HepG2 (cell line): ENCODE measurements around the gene KCNK6. TPM values are rescaled to one million over a fixed set of nuclear protein-coding genes. Genes with fewer than 3 reads are reported as not detected.

Experiments
- ARID3A ChIP-seq: IDR thresholded peaks from 2 replicates; pipeline ENCODE4 v1.6.1; 2012; ENCODE audit warnings: low read depth, low read length, improper control_type of control experiment
- HCFC1 ChIP-seq: fragments of 150-350 bp; IDR thresholded peaks from 2 replicates; pipeline ENCODE4 v1.6.1; 2014; ENCODE audit warnings: low read depth, low read length
- KDM6A ChIP-seq: IDR thresholded peaks from 2 replicates; pipeline ENCODE4 v1.6.1; 2016; ENCODE audit warnings: low read depth
- KIAA2018 ChIP-seq: sonication (generic); formaldehyde crosslinking; IDR thresholded peaks from 2 replicates; pipeline ENCODE4 v1.5.0; 2020; ENCODE audit warnings: mild to moderate bottlenecking, missing genetic modification reagents, borderline replicate concordance
- MIXL1 ChIP-seq: IDR thresholded peaks from 2 replicates; pipeline ENCODE4 v1.6.1; 2016
- MLXIP ChIP-seq: sonication (generic); formaldehyde crosslinking; IDR thresholded peaks from 2 replicates; pipeline ENCODE4 v1.9.0; 2021; ENCODE audit warnings: missing genetic modification reagents, borderline replicate concordance
- PCBP1 ChIP-seq: fragments of 200-400 bp; formaldehyde crosslinking; IDR thresholded peaks from 2 replicates; pipeline ENCODE4 v1.6.1; 2017; ENCODE audit warnings: mild to moderate bottlenecking, low read depth, low read length, borderline replicate concordance
- PHB2 ChIP-seq: fragments of 450-650 bp; IDR thresholded peaks from 2 replicates; pipeline ENCODE4 v1.6.1; 2018; ENCODE audit not compliant: partially characterized antibody
- POLR2AphosphoS5 ChIP-seq: IDR thresholded peaks from 2 replicates; pipeline ENCODE4 v1.6.1; 2012; ENCODE audit warnings: low read depth, low read length
- RBM22 ChIP-seq: fragments of 200-400 bp; formaldehyde crosslinking; optimal IDR thresholded peaks from 2 replicates; pipeline ENCODE3; 2017; ENCODE audit warnings: mild to moderate bottlenecking, low read length, moderate library complexity
- SOX13 ChIP-seq, 3 experiments: fragments of 450-650 bp in 1 of 3; sonication (generic) in 1 of 3; formaldehyde crosslinking in 1 of 3; IDR thresholded peaks in 2 of 3; conservative IDR thresholded peaks in 1 of 3; 2 replicates each; pipeline versions ENCODE4 v1.5.0 to v1.6.1; 2016 to 2020; ENCODE audit warnings: antibody characterized with exemption in 1 of 3, mild to moderate bottlenecking in 1 of 3, missing compliant biosample characterization in 1 of 3, missing genetic modification reagents in 1 of 3, moderate library complexity in 1 of 3
- SP5 ChIP-seq: IDR thresholded peaks from 2 replicates; pipeline ENCODE4 v1.6.1; 2016; ENCODE audit warnings: low read depth, borderline replicate concordance
- TP53 ChIP-seq: sonication (generic); formaldehyde crosslinking; conservative IDR thresholded peaks from 2 replicates; pipeline ENCODE4 v1.4.0; 2020; ENCODE audit warnings: missing genetic modification reagents
- ZNF354B ChIP-seq: sonication (generic); formaldehyde crosslinking; IDR thresholded peaks from 2 replicates; pipeline ENCODE4 v1.8.0; 2022; ENCODE audit warnings: mild to moderate bottlenecking, missing genetic modification reagents
- ZNF431 ChIP-seq: sonication (generic); formaldehyde crosslinking; IDR thresholded peaks from 2 replicates; pipeline ENCODE4 v1.9.0; 2022; ENCODE audit warnings: missing genetic modification reagents, low read depth, mild to moderate bottlenecking, borderline replicate concordance
- ZNF564 ChIP-seq: sonication (generic); formaldehyde crosslinking; IDR thresholded peaks from 2 replicates; pipeline ENCODE4 v1.8.1; 2023; ENCODE audit warnings: mild to moderate bottlenecking, missing genetic modification reagents
- polyA plus RNA-seq, 8 experiments: library from polyadenylated mRNA; depleted of rRNA in 3 of 8; stranded (reverse) in 7 of 8; unstranded in 1 of 8; fragments of >200 nt; fragmentation: Illumina TruSeq in 4 of 8; extraction: Trizol in 4 of 8; gene quantifications; 2 replicates each; pipeline versions ENCODE4 v1.2.1 to v1.2.3, GENCODE V29; 2011 to 2016; ENCODE audit warnings: low read depth in 4 of 8, missing spikeins in 1 of 8, mixed read lengths in 1 of 8; ENCODE audit not compliant: insufficient read depth in 1 of 8
- total RNA-seq, 5 experiments: library from RNA; depleted of rRNA; stranded (reverse); fragments of >200 nt; fragmentation: Illumina TruSeq; extraction: Trizol; gene quantifications; 2 replicates each; pipeline ENCODE4 v1.2.3, GENCODE V29; 2016; ENCODE audit warnings: low read depth in 1 of 5

KCNK6 gene
- total and polyA plus RNA-seq, 2 of the 13 experiments (the other 11 are each of a cell fraction or from before 2014, with no cell fraction given): 0.03 TPM; not detected in 1

GRCh38 chr19:38304866-38305429 is 14.7 kb upstream of the KCNK6 start (continued):
- no peak for TF ChIP-seq MLXIP (CRISPR knock-in tag)
- no peak for TF ChIP-seq KDM6A (CRISPR knock-in tag)
- TF ChIP-seq ZNF564 (CRISPR knock-in tag): no peak
- no peak for TF ChIP-seq TP53 (CRISPR knock-in tag)
- TF ChIP-seq PCBP1: no peak
- peak; percentile 39; the same call in 1 of the 2 replicates for TF ChIP-seq SP5
- no peak for TF ChIP-seq ARID3A
- no peak for TF ChIP-seq RBM22
- no peak for TF ChIP-seq MIXL1
- no peak for TF ChIP-seq PHB2
- TF ChIP-seq HCFC1: no peak
- TF ChIP-seq ZNF431 (CRISPR knock-in tag): no peak
- TF ChIP-seq ZNF354B: no peak
- TF ChIP-seq POLR2AphosphoS5: no peak
- TF ChIP-seq SOX13 (IDR thresholded peaks at IDR 0.05): no peak
- TF ChIP-seq SOX13 (CRISPR knock-in tag; conservative IDR thresholded peaks at IDR 0.05 in 1 of 2, IDR thresholded peaks at IDR 0.05 in 1 of 2): no peak; a peak in 1 of 4 replicates
- no peak for TF ChIP-seq KIAA2018 (CRISPR knock-in tag)
